Subcutaneous adipose tissue (tissue), 4 donors: Measurements from ENCODE around the gene ATP9A. TPM values are rescaled to one million over a fixed set of nuclear protein-coding genes. Genes with fewer than 3 reads are reported as not detected.

Source experiments
- CTCF ChIP-seq: fragments of 450-650 bp; IDR thresholded peaks from one replicate; pipeline ENCODE4 v1.5.1; 2016; ENCODE audit warnings: low read depth, mild to moderate bottlenecking, control low read depth, antibody characterized with exemption, moderate library complexity
- total RNA-seq, 4 donors: library from RNA; depleted of rRNA; stranded (reverse); fragments of >200 nt; gene quantifications; one replicate each; pipeline ENCODE4 v1.1.0, GENCODE V29; 2016

The ATP9A gene
- total RNA-seq, 4 donors from 2014 or later, result 77.2 to 128 (median 88.6) TPM

GRCh38 chr20:51592564-51592963 is 175.6 kb downstream of the ATP9A start:
- TF ChIP-seq CTCF, result no peak

GRCh38 chr20:51591871-51592270 is 176.3 kb downstream of the ATP9A start:
- TF ChIP-seq CTCF, result no peak

GRCh38 chr20:51588762-51589161 is 179.4 kb downstream of the ATP9A start:
- no peak for TF ChIP-seq CTCF

GRCh38 chr20:51587145-51587544 is 181.0 kb downstream of the ATP9A start:
- TF ChIP-seq CTCF, result no peak

GRCh38 chr20:51586005-51586440 is 182.2 kb downstream of the ATP9A start:
- no peak for TF ChIP-seq CTCF

- TF ChIP-seq CTCF, result no peak
These were observed 183.0 kb downstream of the ATP9A start for GRCh38 chr20:51585148-51585547.

GRCh38 chr20:51584737-51585136 is 183.5 kb downstream of the ATP9A start:
- no peak for TF ChIP-seq CTCF
